Neural progenitor cell (in vitro differentiated cells): ENCODE measurements around the gene UPF2.

Experiments
- EZH2 ChIP-seq: fragments of 200-600 bp; sonication (generic); IDR thresholded peaks from 2 replicates; pipeline ENCODE4 v1.6.1; 2017; ENCODE audit warnings: antibody characterized with exemption, mild to moderate bottlenecking, moderate library complexity
- EZH2phosphoT487 ChIP-seq: fragments of 200-600 bp; sonication (generic); IDR thresholded peaks from 2 replicates; pipeline ENCODE4 v1.6.1; 2017; ENCODE audit warnings: antibody characterized with exemption
- TF ChIP-seq, protein P1 (sequence below): fragments of 200-600 bp; sonication (generic); IDR thresholded peaks from 2 replicates; pipeline ENCODE4 v1.5.1; 2017; ENCODE audit warnings: antibody characterized with exemption, mild to moderate bottlenecking

DNA sequence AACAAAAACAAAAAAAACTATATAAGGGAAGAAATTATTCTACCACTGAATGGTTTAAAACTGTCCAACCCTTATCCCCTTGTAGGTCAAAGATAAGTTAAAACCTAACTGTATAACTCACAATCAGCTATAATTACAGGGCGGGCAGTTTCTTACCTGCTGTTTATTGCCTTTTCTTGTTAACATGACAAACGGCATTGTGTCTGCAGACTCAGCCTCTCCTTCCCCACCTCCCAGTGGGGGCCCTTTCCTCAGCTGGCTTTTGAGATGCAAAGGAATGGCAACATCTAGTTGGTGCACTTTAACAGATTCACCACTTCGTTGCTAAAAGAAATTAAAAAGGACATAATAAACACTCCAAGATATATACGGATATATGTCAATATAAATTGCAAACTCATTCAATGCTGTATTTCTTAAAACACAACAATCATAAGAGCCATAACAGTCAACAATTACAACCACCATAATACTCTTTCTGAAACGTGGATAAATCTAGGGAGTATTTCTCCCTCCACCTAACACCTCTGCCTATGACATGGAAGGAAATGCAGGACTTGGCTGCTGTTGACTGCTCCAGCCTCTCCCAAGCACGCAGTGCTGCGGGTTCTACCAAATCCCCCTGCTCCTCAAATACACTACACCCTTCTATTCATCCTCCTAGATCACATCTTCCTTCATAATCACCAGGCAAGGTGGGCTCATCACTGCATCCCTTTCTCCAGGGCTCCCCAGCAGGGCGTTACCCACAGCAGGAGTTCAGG is 106.0 kb downstream of the UPF2 start:
- TF ChIP-seq, protein P1, sequence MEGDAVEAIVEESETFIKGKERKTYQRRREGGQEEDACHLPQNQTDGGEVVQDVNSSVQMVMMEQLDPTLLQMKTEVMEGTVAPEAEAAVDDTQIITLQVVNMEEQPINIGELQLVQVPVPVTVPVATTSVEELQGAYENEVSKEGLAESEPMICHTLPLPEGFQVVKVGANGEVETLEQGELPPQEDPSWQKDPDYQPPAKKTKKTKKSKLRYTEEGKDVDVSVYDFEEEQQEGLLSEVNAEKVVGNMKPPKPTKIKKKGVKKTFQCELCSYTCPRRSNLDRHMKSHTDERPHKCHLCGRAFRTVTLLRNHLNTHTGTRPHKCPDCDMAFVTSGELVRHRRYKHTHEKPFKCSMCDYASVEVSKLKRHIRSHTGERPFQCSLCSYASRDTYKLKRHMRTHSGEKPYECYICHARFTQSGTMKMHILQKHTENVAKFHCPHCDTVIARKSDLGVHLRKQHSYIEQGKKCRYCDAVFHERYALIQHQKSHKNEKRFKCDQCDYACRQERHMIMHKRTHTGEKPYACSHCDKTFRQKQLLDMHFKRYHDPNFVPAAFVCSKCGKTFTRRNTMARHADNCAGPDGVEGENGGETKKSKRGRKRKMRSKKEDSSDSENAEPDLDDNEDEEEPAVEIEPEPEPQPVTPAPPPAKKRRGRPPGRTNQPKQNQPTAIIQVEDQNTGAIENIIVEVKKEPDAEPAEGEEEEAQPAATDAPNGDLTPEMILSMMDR: no peak
- TF ChIP-seq EZH2phosphoT487 (no peak), EZH2 (no peak)
